SK-N-MC (cell line): ENCODE data around the gene HMGN1.
A peak's percentile ranks its signal among the peaks of the same experiment; 100 is the strongest.

Experiments
- DNase-seq: peaks from one replicate; pipeline ENCODE4 v3.0.0-alpha.2; 2011; ENCODE audit warnings: low read depth, low spot score
- H3K27ac ChIP-seq: fragments of 200-600 bp; sonication (generic); 2 replicates; pipeline ENCODE4 v1.5.1; 2016; ENCODE audit warnings: mixed run types
- H3K36me3 ChIP-seq: fragments of 200-600 bp; sonication (generic); 2 replicates; pipeline ENCODE4 v1.6.1; 2017; ENCODE audit warnings: antibody characterized with exemption, low read length, mixed read lengths; ENCODE audit not compliant: insufficient read depth
- H3K4me3 ChIP-seq: fragments of 200-600 bp; sonication (generic); 2 replicates; pipeline ENCODE4 v1.5.1; 2016
- H3K9ac ChIP-seq: fragments of 200-600 bp; sonication (generic); 2 replicates; pipeline ENCODE4 v1.8.0; 2017; ENCODE audit warnings: mixed run types, mixed read lengths; ENCODE audit not compliant: insufficient read length
- H3K9me3 ChIP-seq: fragments of 200-600 bp; sonication (generic); 2 replicates; pipeline ENCODE4 v1.6.1; 2017; ENCODE audit warnings: low read depth, mild to moderate bottlenecking, antibody characterized with exemption, low read length, moderate library complexity, mixed read lengths
- EZH2 ChIP-seq: fragments of 200-600 bp; sonication (generic); IDR thresholded peaks from one replicate; pipeline ENCODE4 v1.6.1; 2017; ENCODE audit warnings: antibody characterized with exemption
- FOXP2 ChIP-seq: optimal IDR thresholded peaks from 2 replicates; pipeline ENCODE3; 2011; ENCODE audit warnings: mild to moderate bottlenecking, moderate library complexity; ENCODE audit not compliant: insufficient read depth; ENCODE audit errors: extremely low read length, control extremely low read depth
- POLR2AphosphoS5 ChIP-seq: IDR thresholded peaks from 2 replicates; pipeline ENCODE4 v1.6.1; 2012; ENCODE audit warnings: mild to moderate bottlenecking, low read depth, low read length, borderline replicate concordance

The HMGN1 gene

GRCh38 chr21:39362733-39363132, 13.8 kb upstream of the HMGN1 start:
- Histone ChIP-seq H3K9ac (no peak overlapping the region), H3K27ac (peak overlapping the region; percentile 98; the same call in 1 of the 2 replicates), H3K9me3 (no peaks in the 10 kb centered on the region), H3K36me3 (no peaks in the 10 kb centered on the region), H3K4me3 (no peak overlapping the region)
- TF ChIP-seq POLR2AphosphoS5 = no peak
- no peak for DNase-seq

GRCh38 chr21:39359382-39359781, 10.5 kb upstream of the HMGN1 start:
- Histone ChIP-seq H3K36me3 (no peaks in the 10 kb centered on the region), H3K4me3 (no peak overlapping the region), H3K9me3 (no peaks in the 10 kb centered on the region), H3K27ac (no peak overlapping the region), H3K9ac (no peak overlapping the region)
- TF ChIP-seq POLR2AphosphoS5 (no peak), EZH2 (no peak), FOXP2 (no peak)
- no peak for DNase-seq

- Histone ChIP-seq H3K36me3 (0 out of 2 replicates have a peak, but pooled peaks cover under 1% of the 10 kb centered on the region), H3K27ac (no peak overlapping the region), H3K9me3 (no peaks in the 10 kb centered on the region), H3K9ac (no peak overlapping the region), H3K4me3 (no peak overlapping the region)
- DNase-seq = no peak
- TF ChIP-seq FOXP2 (no peak), POLR2AphosphoS5 (no peak), EZH2 (no peak)
Measured at GRCh38 chr21:39353295-39353694, 4.4 kb upstream of the HMGN1 start.

- no peak for DNase-seq
- Histone ChIP-seq H3K36me3 (peaks cover 30% of the 10 kb centered on the region), H3K9me3 (no peaks in the 10 kb centered on the region), H3K4me3 (peak overlapping the region; percentile 82), H3K9ac (peak overlapping the region; percentile 82), H3K27ac (peak overlapping the region; percentile 94)
- TF ChIP-seq POLR2AphosphoS5 (no peak), FOXP2 (no peak), EZH2 (no peak)
Measured at GRCh38 chr21:39350094-39351005, 1.5 kb upstream of the HMGN1 start.

GRCh38 chr21:39349211-39350093, 564 bp upstream of the HMGN1 start:
- peaks cover 39% of the 10 kb centered on the region for H3K36me3 ChIP-seq
- H3K9me3 ChIP-seq = no peaks in the 10 kb centered on the region
- H3K4me3 ChIP-seq = peak overlapping the region; percentile 82
- TF ChIP-seq EZH2 (no peak), POLR2AphosphoS5 (peak; percentile 83), FOXP2 (no peak)
- peak; percentile 72 for DNase-seq
- H3K27ac ChIP-seq = peak overlapping the region; percentile 94
- peak overlapping the region; percentile 82 for H3K9ac ChIP-seq

GRCh38 chr21:39348040-39348354, 891 bp downstream of the HMGN1 start:
- H3K36me3 ChIP-seq = peaks cover 52% of the 10 kb centered on the region

GRCh38 chr21:39347537-39347936, 1.4 kb downstream of the HMGN1 start:
- H3K9me3 ChIP-seq = no peaks in the 10 kb centered on the region
- H3K27ac ChIP-seq = peak overlapping the region; percentile 91; the same call in 1 of the 2 replicates
- no peak for DNase-seq
- H3K9ac ChIP-seq = peak overlapping the region; percentile 96
- H3K36me3 ChIP-seq = peaks cover 55% of the 10 kb centered on the region
- H3K4me3 ChIP-seq = peak overlapping the region; percentile 99
- TF ChIP-seq POLR2AphosphoS5 = no peak
- no peak for TF ChIP-seq FOXP2
- TF ChIP-seq EZH2 = no peak

More at GRCh38 chr21:39348040-39348354, 891 bp downstream of the HMGN1 start:
- H3K27ac ChIP-seq = peak overlapping the region; percentile 91
- H3K4me3 ChIP-seq = peak overlapping the region; percentile 99
- no peak for DNase-seq
- H3K9ac ChIP-seq = peak overlapping the region; percentile 96
- H3K9me3 ChIP-seq = no peaks in the 10 kb centered on the region
- no peak for TF ChIP-seq FOXP2
- TF ChIP-seq POLR2AphosphoS5 = no peak
- no peak for TF ChIP-seq EZH2

GRCh38 chr21:39346671-39347331, 2.1 kb downstream of the HMGN1 start:
- TF ChIP-seq POLR2AphosphoS5 (no peak), FOXP2 (no peak), EZH2 (no peak)
- Histone ChIP-seq H3K9ac (peak overlapping the region; percentile 96), H3K9me3 (no peaks in the 10 kb centered on the region), H3K27ac (0 out of 2 replicates have a peak overlapping the region, but pooled peaks have one; percentile 21), H3K36me3 (peaks cover 62% of the 10 kb centered on the region), H3K4me3 (peak overlapping the region; percentile 99)
- DNase-seq = no peak
